GM12878 (cell line): ENCODE results near the gene PEX26. TPM values are rescaled to one million over a fixed set of nuclear protein-coding genes. Genes with fewer than 3 reads are reported as not detected.

Experiments used
- BCL3 ChIP-seq: IDR thresholded peaks from 2 replicates; pipeline ENCODE4 v1.6.1; 2011; ENCODE audit warnings: borderline replicate concordance, low read depth, mild to moderate bottlenecking, moderate library complexity, low read length; ENCODE audit not compliant: insufficient read depth, poor library complexity, severe bottlenecking
- EGR1 ChIP-seq, 2 experiments: IDR thresholded peaks; 1 replicate in 1 of 2; 2 replicates in 1 of 2; pipeline ENCODE4 v1.6.1; 2011 to 2012; ENCODE audit warnings: low read depth in 2 of 2, low read length in 2 of 2, borderline replicate concordance in 1 of 2, mild to moderate bottlenecking in 1 of 2, moderate library complexity in 1 of 2
- HDGF ChIP-seq: fragments of 450-650 bp; IDR thresholded peaks from 2 replicates; pipeline ENCODE4 v1.6.1; 2016; ENCODE audit warnings: antibody characterized with exemption
- MTA2 ChIP-seq: fragments of 450-650 bp; IDR thresholded peaks from 2 replicates; pipeline ENCODE4 v1.6.1; 2016; ENCODE audit warnings: low read depth, mild to moderate bottlenecking, moderate library complexity
- RELA ChIP-seq: fragments of 450-650 bp; IDR thresholded peaks from 2 replicates; pipeline ENCODE4 v1.8.0; 2014; ENCODE audit warnings: borderline replicate concordance; ENCODE audit not compliant: partially characterized antibody
- SRF ChIP-seq, 2 experiments: IDR thresholded peaks; 2 replicates each; pipeline ENCODE4 v1.6.1; 2011; ENCODE audit warnings: low read depth in 2 of 2, low read length in 2 of 2, mild to moderate bottlenecking in 1 of 2, moderate library complexity in 1 of 2
- ZNF207 ChIP-seq: fragments of 450-650 bp; IDR thresholded peaks from 2 replicates; pipeline ENCODE4 v1.6.1; 2014; ENCODE audit warnings: antibody characterized with exemption, mild to moderate bottlenecking, borderline replicate concordance
- polyA plus RNA-seq, 11 experiments: library from polyadenylated mRNA; depleted of rRNA in 4 of 11; unstranded in 6 of 11; stranded (reverse) in 5 of 11; fragments of >200 nt; fragmentation: Nextera tagmentation in 4 of 11; fragmentation: Illumina TruSeq in 1 of 11; extraction: Ambion mirVana in 4 of 11; extraction: Trizol in 1 of 11; gene quantifications; 1 replicate in 1 of 11; 2 replicates in 10 of 11; pipeline versions ENCODE4 v1.2.1 to v1.2.3, GENCODE V29; 2011 to 2016; ENCODE audit warnings: inconsistent platforms in 2 of 11, missing spikeins in 2 of 11, low read depth in 1 of 11
- total RNA-seq, 4 experiments: library from RNA; depleted of rRNA in 3 of 4; stranded (reverse); fragments of >200 nt in 3 of 4; fragmentation: Illumina TruSeq in 1 of 4; extraction: Trizol in 1 of 4; gene quantifications; 2 replicates each; pipeline versions ENCODE4 v1.2.1 to v1.2.3, GENCODE V29; 2013 to 2021
- TF ChIP-seq, protein P1 (sequence below): fragments of 450-650 bp; formaldehyde crosslinking; IDR thresholded peaks from 2 replicates; pipeline ENCODE4 v1.4.0; 2020; ENCODE audit warnings: mild to moderate bottlenecking, moderate library complexity
- TF ChIP-seq, protein P2 (sequence below): IDR thresholded peaks from 2 replicates; pipeline ENCODE4 v1.6.1; 2011; ENCODE audit warnings: borderline replicate concordance, low read depth, mild to moderate bottlenecking, moderate library complexity, mixed read lengths, low read length; ENCODE audit not compliant: insufficient read depth; ENCODE audit errors: extremely low read length

PEX26 gene
- total and polyA plus RNA-seq, 10 of the 15 experiments (the other 5 are each of a cell fraction or from before 2014, with no cell fraction given): 0.79 to 50.8 (median 22.4) TPM

GRCh38 chr22:18064636-18065035, 13.2 kb upstream of the PEX26 start (continued):
- TF ChIP-seq, protein P1, sequence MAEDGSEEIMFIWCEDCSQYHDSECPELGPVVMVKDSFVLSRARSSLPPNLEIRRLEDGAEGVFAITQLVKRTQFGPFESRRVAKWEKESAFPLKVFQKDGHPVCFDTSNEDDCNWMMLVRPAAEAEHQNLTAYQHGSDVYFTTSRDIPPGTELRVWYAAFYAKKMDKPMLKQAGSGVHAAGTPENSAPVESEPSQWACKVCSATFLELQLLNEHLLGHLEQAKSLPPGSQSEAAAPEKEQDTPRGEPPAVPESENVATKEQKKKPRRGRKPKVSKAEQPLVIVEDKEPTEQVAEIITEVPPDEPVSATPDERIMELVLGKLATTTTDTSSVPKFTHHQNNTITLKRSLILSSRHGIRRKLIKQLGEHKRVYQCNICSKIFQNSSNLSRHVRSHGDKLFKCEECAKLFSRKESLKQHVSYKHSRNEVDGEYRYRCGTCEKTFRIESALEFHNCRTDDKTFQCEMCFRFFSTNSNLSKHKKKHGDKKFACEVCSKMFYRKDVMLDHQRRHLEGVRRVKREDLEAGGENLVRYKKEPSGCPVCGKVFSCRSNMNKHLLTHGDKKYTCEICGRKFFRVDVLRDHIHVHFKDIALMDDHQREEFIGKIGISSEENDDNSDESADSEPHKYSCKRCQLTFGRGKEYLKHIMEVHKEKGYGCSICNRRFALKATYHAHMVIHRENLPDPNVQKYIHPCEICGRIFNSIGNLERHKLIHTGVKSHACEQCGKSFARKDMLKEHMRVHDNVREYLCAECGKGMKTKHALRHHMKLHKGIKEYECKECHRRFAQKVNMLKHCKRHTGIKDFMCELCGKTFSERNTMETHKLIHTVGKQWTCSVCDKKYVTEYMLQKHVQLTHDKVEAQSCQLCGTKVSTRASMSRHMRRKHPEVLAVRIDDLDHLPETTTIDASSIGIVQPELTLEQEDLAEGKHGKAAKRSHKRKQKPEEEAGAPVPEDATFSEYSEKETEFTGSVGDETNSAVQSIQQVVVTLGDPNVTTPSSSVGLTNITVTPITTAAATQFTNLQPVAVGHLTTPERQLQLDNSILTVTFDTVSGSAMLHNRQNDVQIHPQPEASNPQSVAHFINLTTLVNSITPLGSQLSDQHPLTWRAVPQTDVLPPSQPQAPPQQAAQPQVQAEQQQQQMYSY (CRISPR knock-in tag): no peak
- TF ChIP-seq, protein P2, sequence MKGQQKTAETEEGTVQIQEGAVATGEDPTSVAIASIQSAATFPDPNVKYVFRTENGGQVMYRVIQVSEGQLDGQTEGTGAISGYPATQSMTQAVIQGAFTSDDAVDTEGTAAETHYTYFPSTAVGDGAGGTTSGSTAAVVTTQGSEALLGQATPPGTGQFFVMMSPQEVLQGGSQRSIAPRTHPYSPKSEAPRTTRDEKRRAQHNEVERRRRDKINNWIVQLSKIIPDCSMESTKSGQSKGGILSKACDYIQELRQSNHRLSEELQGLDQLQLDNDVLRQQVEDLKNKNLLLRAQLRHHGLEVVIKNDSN: no peak
- TF ChIP-seq SRF (IDR thresholded peaks at IDR 0.05; ENCODE audit: low read depth in 2 of 2, low read length in 2 of 2): no peak
- TF ChIP-seq MTA2: no peak
- no peak for TF ChIP-seq BCL3
- no peak for TF ChIP-seq EGR1 (IDR thresholded peaks at IDR 0.05; ENCODE audit: borderline replicate concordance in 1 of 2, low read depth in 2 of 2, low read length in 2 of 2)
- TF ChIP-seq ZNF207: no peak
- no peak for TF ChIP-seq HDGF
- no peak for TF ChIP-seq RELA
